Raji (cell line): Measurements from ENCODE around the gene CTXN1.

Experiments used
- POLR2A ChIP-seq: IDR thresholded peaks from 2 replicates; pipeline ENCODE4 v1.6.1; 2011; ENCODE audit warnings: low read depth, low read length, control low read depth; ENCODE audit not compliant: insufficient read depth

CTXN1 gene

DNA sequence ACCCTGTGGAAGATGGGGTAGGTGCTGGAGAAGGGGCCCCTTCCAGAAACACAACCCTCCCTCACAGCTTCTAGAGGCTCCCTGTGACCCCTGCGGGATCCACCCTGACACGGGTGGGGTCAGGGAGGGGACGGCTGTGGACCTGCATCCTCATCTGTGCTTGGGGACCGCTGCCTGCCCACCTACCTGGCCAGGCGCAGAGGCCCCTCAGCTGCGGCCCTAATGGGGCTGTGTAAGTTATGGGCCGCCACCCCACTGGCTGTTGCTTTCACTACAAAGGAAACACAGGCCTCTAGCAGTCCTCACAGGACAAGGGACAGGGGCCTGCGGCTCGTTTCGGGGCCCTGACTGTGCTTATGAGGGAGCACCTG lies 7.0 kb upstream of the CTXN1 start:
- no peak for TF ChIP-seq POLR2A

DNA sequence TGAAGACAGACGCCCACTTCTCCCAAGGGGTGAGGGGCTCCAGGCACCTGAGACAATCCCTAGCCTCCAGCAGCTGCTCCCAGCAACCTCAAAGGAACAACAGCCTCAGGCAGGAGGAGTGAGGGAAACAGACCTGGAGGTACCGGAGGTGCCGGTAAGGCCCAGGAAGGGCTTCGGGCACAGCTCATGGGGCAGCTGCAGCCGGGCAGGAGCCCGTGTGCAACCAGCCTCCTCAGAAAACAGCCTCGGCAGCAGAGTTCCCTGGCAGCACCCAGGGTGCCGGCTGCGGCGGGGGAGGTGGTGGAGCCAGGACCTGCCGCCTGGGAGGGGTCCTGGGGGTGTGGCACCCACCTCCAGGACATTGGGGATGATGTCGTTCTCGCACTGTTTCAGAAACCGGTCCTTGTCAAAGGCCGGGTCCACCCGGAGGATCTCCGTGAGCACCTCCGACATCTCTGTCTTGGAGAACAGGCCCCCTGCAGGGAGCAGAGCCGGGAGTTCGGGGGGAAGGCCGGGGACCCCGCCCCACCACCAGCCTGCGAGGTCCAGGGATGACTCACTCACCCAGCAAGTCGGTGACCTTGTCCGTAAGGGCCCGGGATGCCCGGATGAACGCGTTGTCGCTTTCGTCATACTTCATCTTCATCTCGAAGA lies 6.5 kb upstream of the CTXN1 start:
- no peak for TF ChIP-seq POLR2A

DNA sequence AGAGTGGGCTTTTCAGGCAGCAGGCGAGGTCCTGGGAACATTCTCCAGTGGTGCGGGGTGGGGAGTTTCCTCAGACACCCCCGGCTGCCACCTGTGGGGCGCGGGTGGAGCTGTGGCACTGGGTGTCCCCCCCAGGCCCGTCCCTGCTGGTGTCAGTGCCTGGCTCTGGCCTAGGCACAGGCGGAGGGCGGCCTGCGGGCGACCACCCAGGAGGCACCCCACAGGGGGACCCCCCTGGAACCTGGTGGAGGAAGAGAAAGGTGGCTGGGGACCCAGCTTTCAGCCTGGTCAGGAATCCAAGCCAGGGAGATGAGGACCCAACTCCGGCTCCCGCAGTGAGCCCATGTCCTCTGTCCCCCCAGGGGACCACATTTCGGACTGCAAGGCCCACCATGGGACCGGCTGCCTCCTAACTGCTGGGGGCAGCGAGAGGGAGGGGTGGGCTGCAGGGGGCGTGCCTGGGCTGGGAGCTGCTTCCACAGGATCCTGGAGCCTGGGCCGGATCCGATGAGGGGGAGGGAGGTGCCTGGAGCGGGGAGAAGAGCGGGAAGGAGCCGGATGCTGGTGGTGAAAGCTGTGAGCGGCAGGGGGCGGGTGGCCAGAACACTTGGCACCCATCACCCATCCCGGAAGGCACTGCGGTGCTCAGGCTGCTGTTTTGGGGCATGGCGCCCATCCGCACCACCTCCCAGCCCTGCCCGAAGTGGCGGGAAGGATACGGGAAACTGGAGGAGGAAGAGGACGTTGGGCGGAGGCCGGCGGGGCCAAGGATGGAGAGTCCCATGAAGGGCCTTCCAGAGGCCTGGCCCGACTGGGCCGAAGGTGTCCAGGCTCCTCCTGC lies 5.5 kb upstream of the CTXN1 start:
- TF ChIP-seq POLR2A, result no peak

DNA sequence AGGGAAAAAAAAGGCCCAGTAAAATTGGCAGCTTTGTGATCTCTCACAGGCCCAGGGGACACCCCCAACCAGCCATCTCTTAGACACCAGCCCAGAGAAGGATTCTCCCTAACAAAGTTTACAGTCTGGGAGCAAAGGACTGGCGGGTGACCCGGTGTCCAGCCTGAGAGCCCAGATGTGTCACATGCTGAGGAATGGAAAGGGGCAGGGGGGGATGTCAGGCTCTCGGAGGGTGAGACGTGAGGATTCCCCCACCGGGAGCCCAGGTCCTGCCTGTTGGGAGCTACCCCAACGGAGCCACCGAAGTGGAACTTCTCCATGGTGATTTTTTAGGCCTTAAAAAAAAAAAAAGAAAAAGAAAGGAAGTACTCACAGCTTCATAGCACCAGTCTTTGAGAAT lies 4.8 kb upstream of the CTXN1 start:
- TF ChIP-seq POLR2A, result no peak

DNA sequence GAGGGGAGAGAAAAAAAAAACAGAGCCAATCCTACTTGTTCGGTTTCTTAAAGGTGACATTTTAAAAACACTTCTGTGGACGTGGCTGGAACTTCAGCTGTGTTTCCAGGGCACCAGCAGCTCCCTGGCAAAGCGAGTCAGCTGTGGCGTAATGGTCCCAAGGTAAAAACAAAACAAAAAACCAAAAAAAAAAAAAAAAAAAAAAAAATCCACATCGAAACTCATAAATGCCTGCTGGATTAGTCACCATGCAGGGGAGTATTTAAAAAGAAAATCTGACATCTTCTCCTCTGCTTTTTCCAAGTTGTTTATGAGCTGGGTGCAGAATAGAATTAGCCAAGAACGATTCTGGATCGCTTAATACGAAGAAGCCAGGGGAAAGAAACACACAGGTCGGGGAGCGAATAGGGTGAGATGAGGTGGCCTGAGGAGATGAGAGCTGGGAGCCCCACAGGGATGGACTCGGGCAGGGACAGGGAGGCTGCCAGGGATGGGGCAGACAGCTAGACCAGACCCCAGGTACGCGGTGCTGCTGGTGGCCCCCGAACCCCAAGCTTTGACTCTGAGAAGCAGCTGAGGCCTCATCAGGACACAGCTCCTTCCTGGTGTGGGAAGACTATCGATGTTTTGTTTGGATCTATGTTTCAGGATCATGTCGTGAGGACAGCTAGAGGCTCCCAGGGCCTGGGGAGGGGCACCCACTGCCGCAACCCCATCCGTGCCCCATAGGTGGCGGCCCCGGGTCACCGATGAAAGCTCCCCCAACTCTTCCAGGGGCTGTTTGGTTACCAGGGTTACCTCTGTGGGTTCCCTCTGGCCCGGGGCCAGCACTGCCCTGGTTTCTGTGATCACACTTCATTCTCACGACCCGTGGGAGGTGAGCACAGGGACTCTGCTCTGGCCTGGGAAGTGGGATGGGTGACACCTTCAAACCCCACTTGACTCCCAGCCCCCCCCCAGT lies 3.1 kb upstream of the CTXN1 start:
- no peak for TF ChIP-seq POLR2A

DNA sequence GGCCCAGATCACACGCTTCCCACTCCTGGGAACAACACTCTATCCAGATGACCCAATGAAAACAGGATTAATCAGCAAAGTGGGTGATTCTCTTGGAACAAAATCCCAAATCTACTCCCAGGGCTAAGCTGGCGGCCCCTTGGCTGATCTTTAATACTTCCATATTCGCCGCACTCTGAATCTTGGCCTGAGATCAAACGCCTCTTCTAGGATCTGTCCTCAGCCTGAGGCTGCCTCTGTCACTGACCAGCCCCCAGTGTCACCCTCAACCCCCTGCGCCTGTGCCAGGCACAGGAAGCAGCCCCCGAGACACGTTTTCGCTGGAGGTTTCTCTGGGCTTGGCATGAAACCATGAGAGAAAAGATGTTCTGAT lies 2.4 kb upstream of the CTXN1 start:
- no peak for TF ChIP-seq POLR2A

DNA sequence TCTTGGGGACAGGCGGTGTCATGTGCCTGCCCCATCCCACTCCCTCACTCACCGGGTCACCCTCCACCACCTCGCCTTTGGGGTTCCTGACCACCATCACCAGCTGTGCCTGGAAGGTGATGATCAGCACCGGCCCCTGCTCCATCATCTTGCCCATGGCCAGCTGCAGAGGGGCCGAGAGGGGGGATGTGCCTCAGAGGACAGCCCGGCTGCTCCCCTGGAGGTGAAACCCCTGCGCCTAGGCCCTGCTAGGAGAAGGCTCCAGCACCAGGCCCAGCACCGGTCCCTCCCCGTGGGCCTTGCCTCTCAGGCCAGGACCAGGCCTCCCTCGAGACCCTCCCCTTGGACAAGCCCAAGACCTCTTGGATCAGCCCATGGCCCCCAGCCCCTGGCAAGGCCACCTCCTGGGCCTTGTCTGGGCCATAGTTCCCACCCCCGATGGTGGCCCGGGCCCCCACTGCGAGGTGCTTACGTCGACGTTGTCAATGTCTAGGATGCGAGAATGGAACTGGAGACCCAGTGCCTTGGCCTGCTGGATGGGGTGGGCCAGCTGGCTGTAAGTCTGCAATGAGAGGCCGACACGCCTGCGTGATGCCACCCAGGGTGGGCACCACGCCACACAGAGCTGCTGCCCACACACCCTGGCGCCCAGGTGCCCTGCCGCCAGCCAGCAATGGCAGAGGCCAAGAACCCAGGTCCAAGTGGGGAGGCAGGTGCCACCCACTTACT lies 1.8 kb upstream of the CTXN1 start:
- no peak for TF ChIP-seq POLR2A

DNA sequence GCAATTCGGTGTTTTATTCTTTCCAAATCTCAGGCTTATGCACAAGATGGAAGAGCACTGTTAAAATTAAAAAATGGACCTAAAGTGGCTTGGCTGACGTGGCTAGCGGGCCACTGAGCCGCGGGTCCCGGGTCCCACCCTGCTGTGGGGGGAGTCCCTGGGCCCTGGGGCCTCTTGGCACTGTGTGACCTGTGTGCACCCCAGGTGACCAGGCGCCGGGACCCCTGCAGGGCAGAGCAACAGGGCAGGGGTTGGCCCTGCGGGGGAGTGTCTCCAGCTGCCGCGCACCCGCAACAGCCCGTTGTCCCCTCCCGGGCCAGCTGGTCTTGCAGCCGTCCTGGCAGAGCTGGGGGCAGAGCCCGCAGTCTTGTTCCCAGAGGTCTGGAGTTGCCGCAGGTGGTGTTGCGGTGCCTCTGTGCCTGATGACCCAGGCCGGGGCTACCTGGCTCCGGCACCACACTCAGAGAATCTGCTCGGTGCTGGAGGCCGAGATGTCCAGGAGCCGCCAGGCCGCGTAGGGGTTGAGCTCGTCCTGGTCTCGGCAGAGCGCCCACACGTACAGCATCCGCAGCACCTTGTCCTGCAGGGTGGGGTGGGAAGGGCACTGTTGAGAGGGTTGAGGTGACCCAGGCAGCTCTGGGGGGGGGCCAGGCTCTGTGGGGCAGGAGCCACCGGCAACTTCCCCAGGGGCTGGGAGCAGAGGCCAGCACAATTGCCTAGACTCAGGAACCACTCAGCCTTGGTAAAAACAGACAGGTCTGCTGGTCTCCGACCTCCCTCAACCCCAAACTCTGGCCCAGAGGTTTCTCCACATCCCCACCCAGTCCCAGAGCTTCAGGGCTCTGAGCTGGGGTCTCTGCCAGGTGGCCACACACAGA lies 1.0 kb upstream of the CTXN1 start:
- TF ChIP-seq POLR2A, result no peak

DNA sequence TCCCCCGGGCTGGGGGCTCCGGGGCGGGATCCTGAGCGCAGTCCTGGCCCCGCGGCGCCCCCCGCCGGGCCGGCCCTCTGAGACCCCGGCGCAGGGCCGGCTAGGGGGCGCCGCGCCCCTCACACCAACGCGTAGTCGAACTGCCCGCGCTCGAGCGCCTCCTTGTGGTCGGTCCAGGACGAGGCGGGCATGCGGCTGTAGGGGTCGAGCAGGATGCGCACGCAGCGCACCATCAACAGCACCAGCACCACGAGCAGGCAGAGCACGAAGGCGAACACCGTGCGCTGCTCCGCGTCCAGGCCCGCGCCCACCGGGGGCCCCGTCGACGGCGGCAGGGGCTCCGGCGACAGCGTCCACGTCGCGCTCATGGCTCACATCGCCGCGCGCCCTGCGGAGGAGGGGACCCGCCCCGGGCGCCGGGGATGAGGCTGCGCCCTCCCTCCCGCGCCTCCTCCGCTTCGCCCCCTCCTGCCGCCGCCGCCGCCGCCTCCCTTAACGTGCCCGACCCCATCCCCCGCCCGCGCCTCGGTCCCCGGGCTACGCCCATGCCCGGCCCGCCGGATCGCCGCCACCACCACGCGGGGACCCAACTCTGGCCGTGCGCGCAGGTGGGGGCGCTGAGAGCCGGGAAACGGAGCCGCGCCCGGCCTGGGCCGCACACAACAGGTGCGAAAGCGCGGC lies 624 bp downstream of the CTXN1 start:
- peak; percentile 40; the same call in 1 of the 2 replicates for TF ChIP-seq POLR2A

DNA sequence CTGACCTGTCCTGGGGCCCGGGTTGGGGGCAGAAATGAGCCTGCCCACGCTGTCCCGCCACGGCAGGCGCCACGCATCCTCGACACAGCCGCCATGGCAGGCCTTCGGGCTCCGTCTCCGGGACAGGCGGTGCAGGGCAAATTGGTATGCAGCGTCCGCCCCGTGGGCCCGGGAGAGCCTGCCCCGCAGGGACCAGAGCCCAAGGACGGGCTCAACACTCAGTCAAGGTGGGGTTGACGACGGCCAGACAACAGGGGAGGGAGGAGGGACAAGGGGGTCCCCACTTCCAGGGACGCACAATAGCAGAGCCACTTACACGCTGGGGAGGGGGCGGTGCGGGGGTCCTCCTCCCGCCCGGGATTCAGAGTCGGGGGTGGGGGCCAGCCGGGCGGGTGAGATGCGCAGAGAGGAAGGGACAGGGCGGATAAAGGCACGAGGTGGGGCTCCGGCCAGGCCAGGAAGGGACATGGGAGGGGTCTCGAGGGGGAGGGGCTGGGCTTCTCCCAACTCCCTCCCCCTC lies 1.2 kb downstream of the CTXN1 start:
- TF ChIP-seq POLR2A, result no peak

DNA sequence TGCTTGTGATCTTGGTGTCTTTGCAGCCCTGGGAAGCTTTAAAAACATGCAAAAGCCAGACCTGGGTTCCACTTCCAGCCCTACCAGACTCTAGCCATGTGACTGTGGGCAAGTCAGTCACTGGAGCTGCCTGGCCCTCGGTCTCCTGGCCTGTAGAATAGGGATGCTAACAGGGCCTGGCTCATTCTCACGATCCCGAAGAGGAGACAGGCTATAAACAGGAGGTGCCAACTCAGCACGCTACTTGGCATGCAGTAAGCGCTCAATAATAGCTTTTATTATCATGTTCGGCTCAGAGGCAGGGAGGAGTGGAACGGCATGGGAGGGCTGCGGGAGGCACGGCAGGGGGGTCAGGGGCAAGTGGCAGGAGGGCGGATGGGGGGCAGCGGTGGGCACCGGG lies 1.7 kb downstream of the CTXN1 start:
- TF ChIP-seq POLR2A, result no peak

DNA sequence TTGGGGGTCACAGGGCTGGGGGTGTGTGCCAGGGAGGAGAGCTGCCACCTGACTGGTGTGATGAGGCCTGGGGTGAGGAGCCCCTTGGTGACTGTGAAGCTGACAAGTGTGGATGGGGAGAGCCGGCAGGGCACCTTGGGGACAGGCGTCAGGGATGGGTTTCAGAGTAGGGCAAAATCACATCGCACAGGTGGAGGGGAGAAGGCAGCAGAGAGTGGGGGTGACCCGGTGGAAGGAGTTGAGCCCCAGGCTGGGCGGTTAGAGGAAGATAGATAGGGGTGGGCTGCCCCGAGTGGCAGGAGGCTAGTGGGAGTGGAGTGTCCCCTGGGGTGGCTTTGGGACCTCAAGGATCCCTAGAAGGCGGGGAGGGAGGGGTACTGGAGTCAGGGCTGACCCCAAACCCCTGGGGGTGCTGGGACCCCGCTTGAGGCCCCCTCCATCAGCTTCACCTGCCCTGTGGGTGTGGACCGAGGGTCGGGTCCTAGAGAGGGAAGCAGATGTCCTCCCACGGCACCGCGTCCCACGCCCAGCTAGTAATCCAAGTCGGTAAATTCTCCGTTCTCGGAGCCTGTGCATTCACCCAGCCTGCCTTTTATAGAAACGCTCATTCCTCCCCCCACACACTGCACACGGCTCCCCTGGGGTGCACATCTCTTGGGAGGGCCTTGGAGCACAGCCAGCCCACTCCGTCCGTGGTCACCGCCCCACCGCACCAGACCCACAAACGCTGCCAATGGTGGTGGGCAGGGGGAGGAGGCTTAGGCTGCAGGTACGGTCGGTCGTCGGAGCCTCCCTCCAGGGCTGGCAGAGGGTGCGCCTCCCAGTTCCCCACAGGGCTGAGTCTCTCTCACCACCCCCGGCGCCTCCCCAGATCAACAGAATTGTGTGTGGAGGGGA lies 2.4 kb downstream of the CTXN1 start:
- TF ChIP-seq POLR2A, result no peak
